GM10266 (cell line): Measurements from ENCODE around the gene KRTAP20-3.

Experiments
- DNase-seq: peaks from one replicate; pipeline ENCODE4 v3.0.0; 2012; ENCODE audit errors: extremely low spot score
- CTCF ChIP-seq: IDR thresholded peaks from 2 replicates; pipeline ENCODE4 v1.5.1; 2012; ENCODE audit warnings: mild to moderate bottlenecking, low read depth; ENCODE audit not compliant: control insufficient read depth, insufficient read depth; ENCODE audit errors: missing control alignments

Gene KRTAP20-3

GRCh38 chr21:30642564-30642963 lies at the start of gene KRTAP20-3:
Gene KRTAP20-3 (plus strand): TSS chr21:30642864.
- no peak for TF ChIP-seq CTCF

GRCh38 chr21:30598802-30599201 lies 43.9 kb upstream of the KRTAP20-3 start, which contains the start of gene KRTAP6-2:
Gene KRTAP6-2 (minus strand): TSS chr21:30598902. CDS start chr21:30598874, 28 bp downstream.
- DNase-seq = no peak
- TF ChIP-seq CTCF = no peak

More at GRCh38 chr21:30642564-30642963, at the start of gene KRTAP20-3:
- no peak for DNase-seq

- no peak for TF ChIP-seq CTCF
- DNase-seq = no peak
These were observed 41.9 kb upstream of the KRTAP20-3 start, which contains the start of gene KRTAP22-1 for GRCh38 chr21:30600787-30601186. Gene KRTAP22-1 (plus strand): TSS chr21:30601087.

GRCh38 chr21:30605968-30606367 lies 36.7 kb upstream of the KRTAP20-3 start:
- DNase-seq = no peak
- TF ChIP-seq CTCF = no peak

GRCh38 chr21:30612132-30612531 lies 30.5 kb upstream of the KRTAP20-3 start:
- DNase-seq = no peak
- TF ChIP-seq CTCF = no peak

GRCh38 chr21:30613836-30614235 lies 28.8 kb upstream of the KRTAP20-3 start, which contains the start of gene KRTAP6-1:
Gene KRTAP6-1 (minus strand): TSS chr21:30613930. CDS start chr21:30613904, 26 bp downstream.
- DNase-seq = no peak
- no peak for TF ChIP-seq CTCF

GRCh38 chr21:30615199-30615598 lies 27.5 kb upstream of the KRTAP20-3 start:
- DNase-seq = no peak
- TF ChIP-seq CTCF = no peak
